AG10803 (cell line): Measurements from ENCODE around the gene RET.

Experiments used
- DNase-seq: peaks from one replicate; pipeline ENCODE4 v3.0.0; 2010; ENCODE audit warnings: low read depth
- H3K4me3 ChIP-seq: 2 replicates; pipeline ENCODE4 v1.5.1; 2011; ENCODE audit warnings: mild to moderate bottlenecking, low read length, control low read depth
- CTCF ChIP-seq: conservative IDR thresholded peaks from 2 replicates; pipeline ENCODE4 v1.5.1; 2011; ENCODE audit warnings: mild to moderate bottlenecking, low read length, control low read depth, inconsistent platforms

Gene RET

GRCh38 chr10:43073721-43074120 is 3.1 kb upstream of the RET start:
- TF ChIP-seq CTCF = no peak
- no peak for DNase-seq
- H3K4me3 ChIP-seq = no peak overlapping the region

GRCh38 chr10:43074409-43074808 is 2.5 kb upstream of the RET start:
- no peak overlapping the region for H3K4me3 ChIP-seq
- DNase-seq = no peak
- no peak for TF ChIP-seq CTCF

- H3K4me3 ChIP-seq = no peak overlapping the region
- no peak for DNase-seq
- no peak for TF ChIP-seq CTCF
Measured at GRCh38 chr10:43074827-43075611, 1.9 kb upstream of the RET start.

GRCh38 chr10:43075612-43076003 is 1.3 kb upstream of the RET start:
- no peak for DNase-seq
- no peak for TF ChIP-seq CTCF

GRCh38 chr10:43076311-43076875 is 476 bp upstream of the RET start:
- DNase-seq = no peak
- TF ChIP-seq CTCF = no peak
- H3K4me3 ChIP-seq = no peak overlapping the region; the same call in 1 of the 2 replicates

More at GRCh38 chr10:43075612-43076003, 1.3 kb upstream of the RET start:
- H3K4me3 ChIP-seq = no peak overlapping the region

GRCh38 chr10:43077421-43078171 is 727 bp downstream of the RET start:
- no peak for TF ChIP-seq CTCF
- H3K4me3 ChIP-seq = peak overlapping the region; percentile 17
- no peak for DNase-seq
